Parathyroid adenoma (tissue), 2 donors: ENCODE results near the gene NXT1.

Experiments used
- H2AFZ ChIP-seq: fragments of 300-600 bp; sonication (generic); one replicate; pipeline ENCODE4 v1.7.0; 2017; ENCODE audit warnings: antibody characterized with exemption, mild to moderate bottlenecking
- H3K27ac ChIP-seq: fragments of 300-600 bp; sonication (generic); one replicate; pipeline ENCODE4 v1.7.0; 2017
- H3K27me3 ChIP-seq: fragments of 300-600 bp; sonication (generic); one replicate; pipeline ENCODE4 v1.7.0; 2017; ENCODE audit warnings: low read length; ENCODE audit not compliant: control insufficient read depth, insufficient read depth
- H3K36me3 ChIP-seq: fragments of 300-600 bp; sonication (generic); one replicate; pipeline ENCODE4 v1.7.0; 2017; ENCODE audit warnings: low read length; ENCODE audit not compliant: control insufficient read depth, insufficient read depth
- H3K4me1 ChIP-seq: fragments of 300-600 bp; sonication (generic); one replicate; pipeline ENCODE4 v1.7.0; 2017; ENCODE audit warnings: control low read depth
- H3K4me2 ChIP-seq: fragments of 300-600 bp; sonication (generic); one replicate; pipeline ENCODE4 v1.7.0; 2017; ENCODE audit warnings: low read length
- H3K4me3 ChIP-seq: fragments of 300-600 bp; sonication (generic); one replicate; pipeline ENCODE4 v1.7.0; 2017; ENCODE audit warnings: low read depth, low read length
- H3K79me2 ChIP-seq: fragments of 300-600 bp; sonication (generic); one replicate; pipeline ENCODE4 v1.7.0; 2017; ENCODE audit warnings: control low read depth
- H3K9ac ChIP-seq: fragments of 300-600 bp; sonication (generic); one replicate; pipeline ENCODE4 v1.7.0; 2017; ENCODE audit warnings: mild to moderate bottlenecking
- H3K9me3 ChIP-seq: fragments of 300-600 bp; sonication (generic); one replicate; pipeline ENCODE4 v1.7.0; 2017; ENCODE audit warnings: low read length; ENCODE audit not compliant: control insufficient read depth
- TF ChIP-seq, protein P1 (sequence below): fragments of 300-600 bp; sonication (generic); IDR thresholded peaks from one replicate; pipeline ENCODE4 v1.7.0; 2017; ENCODE audit warnings: antibody characterized with exemption, mild to moderate bottlenecking
- donor health status: primary hyperparathyroidism.

Gene NXT1

DNA sequence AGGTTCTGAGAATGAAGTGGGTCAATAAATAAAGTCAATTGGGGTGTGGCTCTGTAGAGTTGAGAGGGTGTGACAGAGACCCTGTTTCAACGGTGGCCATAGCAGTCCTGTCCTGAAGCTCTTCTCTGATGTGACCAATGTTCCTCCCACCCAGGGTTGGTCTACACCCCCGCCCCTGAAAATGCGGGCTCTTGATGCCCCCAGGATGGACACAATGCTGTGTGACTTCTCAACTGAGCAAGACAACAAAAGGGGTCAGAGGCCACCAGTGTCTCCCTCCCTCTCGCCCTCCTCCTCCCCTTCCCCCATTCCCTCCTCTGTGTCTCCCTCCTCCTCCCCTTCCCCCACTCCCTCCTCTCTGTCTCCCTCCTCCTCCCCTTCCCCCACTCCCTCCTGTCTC is 41.7 kb upstream of the NXT1 start:
- Histone ChIP-seq H3K27ac (no peak overlapping the region), H3K9ac (no peak overlapping the region), H3K27me3 (no peaks in the 10 kb centered on the region), H3K4me2 (no peak overlapping the region), H3K9me3 (no peaks in the 10 kb centered on the region), H3K4me1 (no peaks in the 10 kb centered on the region), H3K79me2 (no peaks in the 10 kb centered on the region), H3K4me3 (no peak overlapping the region), H2AFZ (no peak overlapping the region), H3K36me3 (no peaks in the 10 kb centered on the region)
- TF ChIP-seq, protein P1, sequence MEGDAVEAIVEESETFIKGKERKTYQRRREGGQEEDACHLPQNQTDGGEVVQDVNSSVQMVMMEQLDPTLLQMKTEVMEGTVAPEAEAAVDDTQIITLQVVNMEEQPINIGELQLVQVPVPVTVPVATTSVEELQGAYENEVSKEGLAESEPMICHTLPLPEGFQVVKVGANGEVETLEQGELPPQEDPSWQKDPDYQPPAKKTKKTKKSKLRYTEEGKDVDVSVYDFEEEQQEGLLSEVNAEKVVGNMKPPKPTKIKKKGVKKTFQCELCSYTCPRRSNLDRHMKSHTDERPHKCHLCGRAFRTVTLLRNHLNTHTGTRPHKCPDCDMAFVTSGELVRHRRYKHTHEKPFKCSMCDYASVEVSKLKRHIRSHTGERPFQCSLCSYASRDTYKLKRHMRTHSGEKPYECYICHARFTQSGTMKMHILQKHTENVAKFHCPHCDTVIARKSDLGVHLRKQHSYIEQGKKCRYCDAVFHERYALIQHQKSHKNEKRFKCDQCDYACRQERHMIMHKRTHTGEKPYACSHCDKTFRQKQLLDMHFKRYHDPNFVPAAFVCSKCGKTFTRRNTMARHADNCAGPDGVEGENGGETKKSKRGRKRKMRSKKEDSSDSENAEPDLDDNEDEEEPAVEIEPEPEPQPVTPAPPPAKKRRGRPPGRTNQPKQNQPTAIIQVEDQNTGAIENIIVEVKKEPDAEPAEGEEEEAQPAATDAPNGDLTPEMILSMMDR, result no peak

DNA sequence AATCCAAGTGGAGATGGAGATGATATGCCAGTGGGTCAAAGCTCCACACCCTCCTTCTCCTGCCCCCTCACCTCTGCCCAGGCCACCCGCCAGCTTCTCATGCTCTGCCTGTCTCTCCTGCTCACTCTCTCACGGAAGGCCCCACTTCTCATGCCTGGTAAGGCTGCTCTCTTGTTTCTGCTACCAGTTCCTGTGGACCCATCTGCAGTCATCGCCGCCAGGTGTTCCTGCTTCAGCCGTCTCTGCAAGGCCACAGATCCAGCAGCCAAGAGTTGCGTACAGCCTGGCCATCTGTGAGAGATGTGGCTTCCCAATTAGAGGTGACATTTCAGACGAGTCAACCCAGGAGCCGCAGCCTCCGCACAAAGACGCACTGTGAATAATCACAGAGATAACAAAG is 40.8 kb upstream of the NXT1 start:
- H2AFZ ChIP-seq, result no peak overlapping the region
- H3K79me2 ChIP-seq, result no peaks in the 10 kb centered on the region
- no peaks in the 10 kb centered on the region for H3K27me3 ChIP-seq
- H3K9ac ChIP-seq, result no peak overlapping the region
- H3K4me3 ChIP-seq, result no peak overlapping the region
- H3K27ac ChIP-seq, result no peak overlapping the region
- TF ChIP-seq, protein P1, result no peak
- no peaks in the 10 kb centered on the region for H3K9me3 ChIP-seq
- no peaks in the 10 kb centered on the region for H3K36me3 ChIP-seq
- no peaks in the 10 kb centered on the region for H3K4me1 ChIP-seq
- no peak overlapping the region for H3K4me2 ChIP-seq

DNA sequence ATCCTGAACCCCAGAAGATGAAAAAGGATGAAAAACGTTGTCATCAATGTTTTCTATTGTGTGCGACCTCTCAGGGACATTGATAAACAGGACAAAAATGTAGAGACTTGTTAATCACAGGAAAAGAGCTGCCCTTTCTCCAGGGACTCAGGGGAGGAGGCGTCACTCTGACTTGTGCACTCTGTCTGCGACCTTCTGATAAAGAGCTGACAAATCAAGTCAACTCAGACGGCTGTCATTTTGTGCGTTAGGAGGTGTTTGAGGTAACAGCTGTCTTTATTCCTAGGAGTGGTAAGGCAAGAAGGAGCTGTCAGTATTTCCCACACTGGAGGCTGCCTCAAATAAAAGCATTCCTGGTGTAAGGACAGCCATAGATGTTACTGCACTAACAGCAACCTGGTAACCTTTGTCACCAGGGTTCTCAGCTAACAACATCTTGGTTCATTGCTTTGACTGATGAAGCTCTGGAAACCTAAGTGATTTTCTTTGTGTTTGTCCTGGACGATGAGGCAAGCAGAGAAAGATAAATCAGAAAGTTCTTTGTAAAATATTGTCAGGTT is 38.6 kb upstream of the NXT1 start:
- Histone ChIP-seq H3K27ac (no peak overlapping the region), H3K4me3 (no peak overlapping the region), H3K27me3 (no peaks in the 10 kb centered on the region), H3K9ac (no peak overlapping the region), H3K79me2 (no peaks in the 10 kb centered on the region), H2AFZ (no peak overlapping the region), H3K9me3 (no peaks in the 10 kb centered on the region), H3K36me3 (no peaks in the 10 kb centered on the region), H3K4me2 (no peak overlapping the region), H3K4me1 (no peaks in the 10 kb centered on the region)
- TF ChIP-seq, protein P1, result no peak

DNA sequence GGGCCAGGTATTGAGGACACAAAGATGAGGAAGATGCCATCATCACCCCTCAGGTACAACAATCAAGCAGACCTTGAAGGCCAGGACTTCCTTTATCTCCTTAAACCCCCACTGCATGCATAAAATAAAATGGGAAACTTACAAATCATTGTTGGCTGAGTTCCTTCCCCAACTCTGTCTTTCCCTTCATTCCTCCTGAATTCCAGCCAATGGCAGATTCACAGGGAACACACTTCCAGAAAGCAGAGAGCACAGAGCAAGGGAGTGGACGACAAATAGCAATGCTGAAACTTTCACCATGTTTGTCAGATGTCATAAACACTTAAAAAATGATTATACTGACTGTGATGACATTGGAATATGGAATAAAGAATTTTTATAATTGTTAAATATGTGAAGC is 37.3 kb upstream of the NXT1 start:
- H3K27ac ChIP-seq, result no peak overlapping the region
- no peak overlapping the region for H2AFZ ChIP-seq
- H3K9me3 ChIP-seq, result no peaks in the 10 kb centered on the region
- no peak overlapping the region for H3K9ac ChIP-seq
- no peaks in the 10 kb centered on the region for H3K36me3 ChIP-seq
- no peaks in the 10 kb centered on the region for H3K4me1 ChIP-seq
- H3K79me2 ChIP-seq, result no peaks in the 10 kb centered on the region
- TF ChIP-seq, protein P1, result no peak
- no peak overlapping the region for H3K4me2 ChIP-seq
- no peak overlapping the region for H3K4me3 ChIP-seq
- H3K27me3 ChIP-seq, result no peaks in the 10 kb centered on the region

DNA sequence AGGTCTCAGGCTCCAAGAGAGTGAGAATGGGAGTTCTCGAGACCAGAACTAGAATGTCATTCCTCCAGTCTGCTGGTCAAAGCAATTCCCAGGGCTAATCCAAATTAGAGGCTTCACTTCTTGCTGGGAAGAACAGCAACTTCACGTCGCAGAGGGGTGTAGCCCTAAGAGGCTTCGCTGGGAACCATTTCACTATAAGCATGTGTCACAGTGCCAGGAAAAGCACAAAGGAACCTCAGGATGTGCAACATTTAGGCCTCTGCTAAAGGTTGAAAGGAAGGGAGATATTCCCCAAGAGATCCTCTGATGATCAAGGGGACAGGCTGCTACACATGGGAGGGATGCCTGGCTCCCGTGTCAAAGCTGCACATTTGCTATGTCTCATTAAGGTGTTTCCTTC is 35.9 kb upstream of the NXT1 start:
- TF ChIP-seq, protein P1, result no peak
- Histone ChIP-seq H3K36me3 (no peaks in the 10 kb centered on the region), H3K27ac (no peak overlapping the region), H2AFZ (no peak overlapping the region), H3K4me3 (no peak overlapping the region), H3K9ac (no peak overlapping the region), H3K9me3 (no peaks in the 10 kb centered on the region), H3K4me2 (no peak overlapping the region), H3K27me3 (no peaks in the 10 kb centered on the region), H3K79me2 (no peaks in the 10 kb centered on the region), H3K4me1 (no peaks in the 10 kb centered on the region)
